Measurements from ENCODE around the gene HIPK3.

Gene HIPK3

DNA sequence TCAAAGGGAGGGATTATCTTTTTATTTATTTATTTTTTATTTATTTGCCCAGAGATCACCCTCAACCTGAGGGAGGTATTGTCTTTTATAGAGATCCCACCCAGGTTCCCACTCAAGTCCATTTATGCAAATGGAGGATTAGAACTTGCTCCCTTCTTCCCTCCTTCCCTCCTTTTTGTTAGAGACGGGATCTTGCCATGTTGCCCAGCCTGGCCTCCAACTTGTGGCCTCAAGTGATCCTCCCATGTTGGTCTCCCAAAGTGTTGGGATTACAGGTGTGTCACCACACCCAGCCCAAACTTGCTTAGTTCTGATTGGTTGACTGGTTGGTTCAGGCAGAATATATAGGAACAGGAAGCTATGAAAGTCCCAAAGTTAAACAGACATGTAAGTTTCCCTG is 51.9 kb downstream of the HIPK3 start:
- no peak for DNase-seq

DNA sequence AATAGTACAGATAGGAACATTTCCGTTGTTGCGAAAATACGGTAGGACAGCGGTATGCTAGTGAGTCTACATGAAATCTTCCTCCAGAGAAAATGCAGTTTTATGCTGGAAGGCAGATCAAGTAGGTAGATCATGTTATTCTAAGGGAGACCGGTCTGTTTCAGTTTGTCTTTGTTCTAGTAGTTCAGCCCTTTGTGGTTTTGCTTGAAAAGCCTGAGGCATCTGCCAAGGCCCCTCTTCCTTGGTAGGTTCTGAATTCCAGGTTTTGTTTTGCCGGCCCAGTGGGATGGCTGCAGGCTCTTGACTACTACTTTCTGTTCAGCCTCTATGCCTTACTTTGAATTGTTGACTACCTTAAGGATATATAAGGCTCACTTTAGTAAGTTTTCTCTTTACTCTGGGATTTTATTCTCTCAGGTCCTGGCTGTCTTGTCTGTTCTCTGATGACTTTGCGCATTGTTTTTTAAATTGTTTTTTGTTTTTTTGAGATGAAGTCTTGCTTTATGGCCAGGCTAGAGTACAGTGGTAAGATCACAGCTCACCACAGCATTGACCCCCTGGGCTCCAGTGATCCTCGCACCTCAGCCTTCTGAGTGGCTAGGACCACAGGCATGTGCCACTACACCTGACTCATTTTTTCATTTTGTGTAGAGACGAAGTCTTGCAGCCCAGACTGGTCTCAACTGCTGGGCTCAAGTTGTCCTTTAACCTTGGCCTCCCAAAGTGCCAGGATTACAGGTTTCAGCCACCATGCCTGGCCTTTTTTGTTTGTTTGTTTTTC is 53.7 kb downstream of the HIPK3 start:
- no peak for DNase-seq

DNA sequence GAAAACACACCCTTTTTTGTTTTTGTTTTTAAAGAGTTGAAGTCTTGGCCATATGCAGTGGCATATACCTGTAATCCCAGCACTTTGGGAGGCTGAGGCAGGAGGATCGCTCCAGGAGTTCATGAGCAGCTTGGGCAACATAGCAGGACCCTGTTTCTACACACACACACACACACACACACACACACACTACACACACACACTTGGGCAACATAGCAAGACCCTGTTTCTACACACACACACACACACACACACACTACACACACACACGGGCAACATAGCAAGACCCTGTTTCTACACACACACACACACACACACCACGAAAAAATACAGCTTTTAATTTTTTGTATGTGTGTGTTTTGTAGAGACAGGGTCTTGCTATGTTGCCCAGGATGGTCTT is 54.5 kb downstream of the HIPK3 start:
- DNase-seq = no peak

DNA sequence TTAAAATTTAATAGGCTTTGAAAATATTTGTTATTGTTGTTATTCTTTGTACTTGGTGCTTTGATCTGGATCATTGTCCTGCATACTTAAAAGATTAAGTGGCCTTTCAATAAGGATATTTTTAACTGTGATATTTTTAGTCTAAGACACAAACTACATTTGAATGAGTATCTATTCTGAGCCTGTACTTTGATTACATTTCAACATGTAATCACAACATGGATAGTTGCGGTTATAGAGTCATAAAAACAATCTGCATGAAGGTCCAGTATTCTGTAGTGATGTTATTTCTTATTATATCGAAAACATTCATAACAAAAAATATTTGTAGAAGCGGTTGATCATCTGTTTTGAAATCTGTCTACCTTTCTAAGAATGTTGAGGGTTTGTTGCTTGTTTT is 58.6 kb downstream of the HIPK3 start:
- no peak for DNase-seq

DNA sequence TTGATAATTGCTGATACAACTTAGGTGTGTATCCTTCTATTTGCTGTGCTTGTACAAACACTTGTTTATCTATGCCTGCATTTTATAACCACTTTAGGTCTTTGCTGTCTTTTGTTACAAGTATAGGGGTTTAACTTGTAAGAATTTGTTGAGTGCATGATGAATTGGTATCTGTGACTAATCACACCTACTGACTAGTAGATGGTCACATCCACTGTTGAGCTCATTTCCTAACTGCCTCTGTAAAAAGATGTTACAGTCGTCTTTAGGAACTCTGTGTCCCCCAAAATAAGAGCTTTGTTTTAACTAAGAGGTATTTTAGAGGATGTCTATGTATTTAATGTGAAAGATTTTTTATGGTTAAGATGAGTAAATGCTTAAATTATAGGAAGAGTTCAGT is 60.5 kb downstream of the HIPK3 start:
- no peak for DNase-seq

DNA sequence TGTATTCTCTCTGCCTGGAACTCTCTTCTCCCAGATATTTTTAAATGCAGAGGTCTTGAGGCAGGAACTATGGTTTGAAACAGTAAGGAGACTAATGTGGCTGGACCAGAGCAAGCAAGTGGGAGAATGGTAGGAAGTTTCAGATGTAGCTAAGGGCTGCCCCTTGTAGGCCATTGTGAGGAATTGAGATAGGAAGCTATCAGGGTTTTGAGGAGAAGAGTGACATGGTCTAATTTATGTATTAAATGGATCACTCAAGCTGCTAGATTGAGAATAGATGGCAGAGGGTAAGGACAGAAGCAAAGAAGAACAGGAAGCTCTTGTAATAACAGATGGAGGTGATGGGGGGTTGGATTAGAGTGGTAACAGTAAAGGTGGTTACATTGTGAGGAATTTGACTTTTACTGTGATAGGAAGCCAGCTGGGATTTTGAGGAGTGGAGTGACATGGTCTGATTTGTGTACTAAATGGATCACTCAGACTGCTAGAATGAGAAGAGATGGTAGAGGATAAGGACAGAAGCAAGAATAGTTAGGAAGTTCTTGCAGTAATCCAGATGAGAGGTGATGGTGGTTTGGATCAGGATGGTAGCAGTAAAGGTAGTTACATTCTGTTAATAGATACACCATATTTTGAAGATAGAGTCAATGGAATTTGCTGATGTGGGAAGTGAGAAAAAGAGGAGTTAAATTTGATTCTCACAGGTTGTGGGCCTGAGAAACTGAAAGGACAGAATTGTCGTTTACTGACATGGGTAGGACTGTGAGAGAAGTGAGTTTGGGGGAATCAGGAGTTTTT is 63.0 kb downstream of the HIPK3 start:
- DNase-seq = no peak

DNA sequence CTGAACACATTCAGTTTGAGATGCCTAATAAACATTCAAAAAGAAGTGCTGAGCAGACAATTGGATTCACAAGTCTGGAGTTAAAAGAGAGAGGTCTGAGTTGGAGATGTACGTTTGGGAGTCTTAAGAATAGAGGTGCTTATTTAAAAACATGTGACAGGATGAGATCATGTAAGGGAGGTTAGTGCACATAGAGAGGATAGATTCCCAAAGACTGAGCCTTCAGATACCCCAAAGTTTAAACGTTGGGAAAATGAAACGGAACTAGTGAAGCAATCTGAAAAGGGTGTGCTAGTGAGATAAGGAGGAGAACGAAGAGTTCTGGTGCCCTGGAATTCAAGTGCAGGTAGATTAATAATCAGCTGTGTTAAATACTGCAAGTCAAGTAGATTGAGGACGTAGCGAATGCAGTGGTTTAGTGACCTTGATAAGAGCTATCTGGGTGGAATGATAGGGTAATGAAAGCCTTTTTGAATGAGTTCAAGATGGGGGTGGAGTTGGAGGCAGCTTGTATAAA is 63.7 kb downstream of the HIPK3 start:
- DNase-seq = no peak

DNA sequence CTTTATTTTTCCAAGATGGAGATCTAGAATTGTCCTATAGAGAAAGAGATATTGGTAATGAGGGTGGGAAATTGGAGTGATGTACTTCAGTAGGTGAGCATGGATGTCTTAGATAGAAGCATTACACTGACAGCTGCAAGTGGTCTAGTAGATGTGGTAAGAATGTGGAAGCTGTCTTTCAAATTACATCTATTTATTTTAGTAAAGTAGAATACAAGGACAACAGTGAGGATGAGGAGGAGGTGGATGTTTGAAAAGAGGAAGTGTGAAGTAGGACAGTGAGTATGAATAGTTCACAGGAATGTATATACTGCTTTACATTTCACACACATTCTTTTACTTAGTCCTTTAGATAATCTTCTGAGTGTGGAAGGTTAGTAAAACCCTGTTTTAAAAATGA is 64.2 kb downstream of the HIPK3 start:
- no peak for DNase-seq

DNA sequence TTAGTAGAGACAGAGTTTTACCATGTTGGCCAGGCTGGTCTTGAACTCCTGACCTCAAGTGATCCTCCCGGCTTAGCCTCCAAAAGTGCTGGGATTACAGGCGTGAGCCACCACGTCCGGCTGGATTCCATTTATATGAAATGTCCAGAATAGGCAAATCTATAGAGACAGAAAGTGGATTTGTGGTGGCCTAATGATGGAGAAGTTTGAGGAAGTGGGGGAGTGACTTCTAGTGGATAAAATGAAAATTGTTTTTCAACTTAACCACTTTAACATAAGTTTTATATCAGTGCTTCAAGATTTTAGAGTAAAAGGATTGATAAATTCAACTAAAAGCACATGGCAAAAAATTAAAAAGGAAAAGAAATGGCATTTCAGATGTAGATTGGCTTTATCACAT is 66.2 kb downstream of the HIPK3 start:
- DNase-seq = no peak

DNA sequence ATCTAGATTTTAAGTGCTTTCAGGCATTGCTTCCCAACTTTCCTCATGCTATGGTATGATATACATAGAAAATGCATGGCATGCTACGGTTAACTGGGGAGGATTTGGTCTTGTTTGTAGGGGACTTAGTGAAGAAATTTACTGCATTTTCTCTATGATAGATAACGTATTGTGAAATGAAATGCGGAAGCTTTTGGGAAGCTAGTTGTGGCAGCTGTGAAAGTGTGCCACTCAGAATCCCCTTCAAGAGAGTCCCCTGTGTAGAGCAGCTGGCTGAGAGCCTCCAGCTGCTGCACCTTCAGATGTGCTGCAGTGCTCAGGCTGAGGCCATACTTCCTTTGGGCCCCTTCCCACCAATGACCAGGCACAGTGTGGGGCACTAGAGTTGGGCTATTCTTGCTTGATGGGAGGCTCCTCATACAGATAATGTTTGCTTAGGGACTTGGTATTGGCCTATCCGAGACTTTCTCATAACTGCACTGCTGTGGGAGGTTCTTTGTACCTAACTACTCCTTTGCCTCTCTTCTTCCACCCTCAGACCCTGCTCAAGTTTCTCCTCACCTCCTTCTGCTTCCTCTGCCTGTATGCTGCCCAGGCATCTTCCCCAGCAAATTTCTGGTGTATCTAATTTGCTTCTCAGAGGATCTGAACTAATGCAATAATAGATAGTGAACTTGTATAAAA is 67.3 kb downstream of the HIPK3 start:
- no peak for DNase-seq

DNA sequence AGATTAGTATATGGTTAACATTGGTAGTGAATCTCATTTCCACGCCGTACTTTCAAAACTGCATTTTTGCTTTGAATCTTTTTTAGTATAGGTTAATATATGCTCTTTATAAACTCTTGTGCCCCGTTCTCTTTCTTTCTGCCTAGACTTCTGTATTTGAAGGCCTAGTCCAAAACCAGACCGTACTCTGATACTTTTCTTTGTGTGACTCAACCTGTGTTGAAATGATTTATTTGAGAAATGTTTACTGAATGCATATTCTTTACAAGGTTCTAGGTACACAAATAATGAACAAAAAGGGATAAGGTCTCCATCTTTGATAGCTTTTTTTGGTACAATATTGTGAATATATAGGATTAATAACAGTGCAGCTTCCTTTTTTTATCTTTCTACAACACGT is 68.3 kb downstream of the HIPK3 start:
- no peak for DNase-seq

DNA sequence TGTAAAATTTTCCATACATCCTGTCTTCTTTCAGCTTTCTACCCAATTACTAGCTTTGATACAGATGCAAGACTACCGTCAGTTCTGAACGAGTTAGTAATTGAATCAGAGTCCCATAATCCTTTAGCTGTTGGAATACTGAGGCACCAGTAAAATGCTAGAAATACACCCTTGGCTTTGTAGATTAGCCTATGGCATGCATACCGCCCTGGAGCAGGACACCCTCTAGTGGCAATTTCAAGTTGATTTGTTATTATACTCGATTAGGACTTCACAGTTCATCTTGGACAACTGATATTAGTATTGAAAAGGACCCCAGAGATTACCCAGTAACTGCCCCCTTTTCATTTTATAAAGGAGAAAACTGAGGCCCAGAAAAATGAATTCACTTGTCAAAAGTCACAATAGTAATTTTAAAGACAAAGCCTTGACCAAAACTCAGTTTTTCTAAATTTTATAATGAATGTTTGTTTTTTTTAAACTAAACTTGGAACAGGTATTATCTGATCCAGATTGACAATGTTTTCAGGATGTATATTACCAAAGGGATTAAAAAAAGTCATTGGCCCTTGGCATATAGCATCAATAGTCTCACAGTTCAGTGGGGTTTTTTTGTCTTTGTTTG is 72.6 kb downstream of the HIPK3 start:
- peak; percentile 49 for DNase-seq

DNA sequence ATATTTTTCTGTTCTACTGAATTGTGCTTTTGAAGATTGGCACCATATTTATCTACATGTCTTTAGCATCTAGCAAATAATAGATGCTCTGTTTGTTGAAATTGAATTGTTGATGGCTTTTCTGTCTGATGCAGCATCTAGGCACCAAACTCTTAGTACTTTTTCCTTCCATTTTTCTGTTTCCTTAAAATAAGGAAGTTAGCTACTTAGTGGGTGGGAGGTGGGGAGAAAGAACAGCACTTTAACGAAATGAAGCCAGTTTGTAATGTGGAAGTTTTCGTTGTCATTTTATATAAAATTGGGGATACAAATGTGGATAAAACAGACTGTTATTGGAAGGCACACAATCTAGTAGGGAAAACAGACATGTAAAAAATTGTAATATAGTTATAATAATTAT is 76.6 kb downstream of the HIPK3 start:
- DNase-seq = no peak

DNA sequence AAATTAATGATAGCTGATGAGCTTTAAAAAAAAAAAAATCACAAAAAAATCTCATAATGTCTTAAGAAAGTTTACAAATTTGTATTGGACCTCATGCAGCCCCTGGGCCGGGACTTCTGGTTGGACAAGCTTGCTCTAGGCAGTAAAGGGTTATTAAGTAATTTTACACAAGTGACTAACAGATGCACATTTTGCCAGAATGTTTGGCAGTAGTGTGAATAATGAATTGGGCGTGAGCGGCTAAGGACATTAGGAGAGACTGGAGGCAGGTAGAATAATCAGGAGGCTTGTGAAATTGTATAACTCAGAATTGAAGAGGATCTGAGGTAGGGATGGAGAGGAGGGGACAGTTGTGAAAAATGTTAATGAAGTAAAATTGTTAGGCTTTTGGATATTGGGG is 77.4 kb downstream of the HIPK3 start:
- no peak for DNase-seq

DNA sequence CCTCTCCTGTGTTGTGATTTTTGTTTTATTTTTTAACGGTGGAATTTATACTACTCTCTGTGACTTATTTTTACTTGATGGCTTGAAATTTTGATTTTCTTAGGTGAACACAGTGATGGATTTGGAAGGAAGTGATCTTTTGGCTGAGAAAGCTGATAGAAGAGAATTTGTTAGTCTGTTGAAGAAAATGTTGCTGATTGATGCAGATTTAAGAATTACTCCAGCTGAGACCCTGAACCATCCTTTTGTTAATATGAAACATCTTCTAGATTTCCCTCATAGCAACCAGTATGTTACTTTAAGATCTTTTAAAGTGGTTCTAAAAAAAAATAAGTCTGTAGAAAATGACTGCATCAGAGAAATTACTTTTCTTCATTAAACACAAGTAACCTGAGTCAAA is 82.1 kb downstream of the HIPK3 start:
- DNase-seq = no peak

DNA sequence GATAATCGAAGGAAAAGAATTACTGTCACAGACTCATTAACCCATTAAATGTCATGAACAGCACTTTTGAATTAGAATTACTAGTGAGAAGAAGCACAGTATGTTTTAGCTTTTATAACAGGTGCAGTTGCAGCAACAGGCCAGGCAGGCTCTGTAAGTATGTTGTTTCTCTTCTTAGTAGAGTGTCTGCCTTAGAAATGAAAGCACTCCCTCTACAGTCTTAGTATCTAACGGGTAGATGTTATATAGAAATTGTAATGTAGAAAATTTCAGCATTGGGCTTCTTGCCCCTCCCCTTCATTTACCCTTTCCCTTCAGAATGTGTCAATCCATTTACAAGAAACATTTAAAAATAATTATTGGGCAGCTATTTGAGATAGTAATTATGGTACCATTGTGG is 87.4 kb downstream of the HIPK3 start:
- no peak for DNase-seq

DNA sequence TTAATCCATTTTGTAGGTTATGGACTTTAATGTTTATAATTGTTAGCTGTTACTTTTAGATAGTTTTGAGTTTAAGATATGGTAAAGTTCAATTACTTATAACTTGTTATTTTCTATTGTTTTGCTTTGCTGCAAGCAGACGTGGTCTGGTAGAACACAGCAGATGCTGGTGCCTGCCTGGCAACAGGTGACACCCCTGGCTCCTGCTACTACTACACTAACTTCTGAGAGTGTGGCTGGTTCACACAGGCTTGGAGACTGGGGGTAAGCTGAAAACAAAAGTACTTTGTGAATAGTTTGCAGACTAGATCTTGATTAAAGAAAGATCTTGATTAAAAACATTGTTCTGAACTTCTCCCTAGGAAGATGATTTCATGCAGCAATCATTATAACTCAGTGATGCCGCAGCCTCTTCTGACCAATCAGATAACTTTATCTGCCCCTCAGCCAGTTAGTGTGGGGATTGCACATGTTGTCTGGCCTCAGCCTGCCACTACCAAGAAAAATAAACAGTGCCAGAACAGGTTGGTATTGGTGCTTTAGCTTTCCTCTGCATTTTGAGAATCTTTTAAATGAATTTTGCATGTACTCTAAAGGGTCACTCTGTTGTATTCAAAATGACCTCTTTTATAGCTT is 90.4 kb downstream of the HIPK3 start:
- DNase-seq = no peak

DNA sequence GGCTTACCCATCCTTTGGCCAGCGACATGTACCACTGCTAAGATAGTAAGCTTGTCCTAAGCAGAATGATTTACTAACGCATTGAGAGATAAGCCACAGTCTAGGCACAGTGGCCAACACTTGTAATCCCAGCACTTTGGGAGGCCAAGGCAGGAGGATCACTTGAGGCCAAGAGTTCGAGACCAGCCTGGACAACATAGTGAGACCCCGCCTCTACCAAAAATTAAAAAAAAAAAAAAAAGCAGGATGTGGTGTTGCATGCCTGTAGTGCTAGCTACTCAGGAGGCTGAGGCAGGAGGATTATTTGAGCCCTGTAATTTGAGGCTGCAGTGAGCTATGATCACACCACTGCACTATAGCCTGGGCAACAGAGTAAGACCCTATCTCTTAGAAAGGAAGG is 93.1 kb downstream of the HIPK3 start:
- no peak for DNase-seq

DNA sequence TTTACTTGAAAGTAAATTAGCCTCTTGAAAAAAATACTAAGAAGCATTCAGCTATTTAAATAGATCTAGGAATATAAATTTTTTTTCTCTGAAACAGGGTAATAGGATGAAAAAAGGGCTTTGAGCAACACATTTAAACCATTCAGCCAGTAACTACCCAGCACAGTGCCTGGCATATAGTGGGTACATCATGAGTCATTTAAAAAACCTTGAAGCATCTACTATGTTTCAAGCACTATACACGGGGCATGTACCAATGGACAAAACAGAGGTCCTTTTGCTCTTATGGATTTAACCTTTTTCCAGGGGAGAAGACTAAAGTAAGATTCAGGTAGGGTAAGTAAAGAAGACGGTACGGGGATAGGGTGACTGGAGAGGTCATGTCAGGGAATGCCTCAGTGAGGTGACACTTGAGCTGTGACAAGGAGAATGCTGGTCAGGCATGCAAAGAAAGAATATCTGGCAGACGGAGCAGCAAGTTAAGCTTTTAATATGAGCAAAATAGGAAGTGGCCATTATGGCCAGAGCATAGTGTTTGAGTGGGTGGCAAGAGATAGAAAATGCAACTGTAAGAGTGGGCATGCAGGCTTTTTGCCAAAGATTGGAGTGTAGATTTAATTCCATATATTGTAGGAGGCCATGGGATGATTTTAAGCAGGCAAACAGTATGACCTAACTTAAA is 101.1 kb downstream of the HIPK3 start:
- no peak for DNase-seq

DNA sequence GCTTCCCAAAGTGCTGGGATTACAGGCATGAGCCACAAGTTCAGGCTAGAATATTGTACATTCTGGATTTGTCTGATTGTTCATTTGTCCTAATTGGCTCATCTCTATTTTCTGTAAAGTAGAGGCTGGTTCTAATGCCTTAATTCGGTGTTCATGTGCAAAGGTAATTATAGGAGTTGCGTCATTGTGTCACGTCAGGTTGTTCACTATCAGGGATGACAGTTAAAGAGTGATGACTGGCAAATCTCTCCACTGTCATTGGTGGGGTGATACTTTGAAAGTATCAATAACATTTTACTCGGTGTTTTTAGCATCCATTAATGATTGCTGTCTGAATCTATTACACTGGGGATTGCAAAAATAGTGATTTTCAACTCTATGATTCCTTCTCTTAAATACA is 103.5 kb downstream of the HIPK3 start:
- no peak for DNase-seq

DNA sequence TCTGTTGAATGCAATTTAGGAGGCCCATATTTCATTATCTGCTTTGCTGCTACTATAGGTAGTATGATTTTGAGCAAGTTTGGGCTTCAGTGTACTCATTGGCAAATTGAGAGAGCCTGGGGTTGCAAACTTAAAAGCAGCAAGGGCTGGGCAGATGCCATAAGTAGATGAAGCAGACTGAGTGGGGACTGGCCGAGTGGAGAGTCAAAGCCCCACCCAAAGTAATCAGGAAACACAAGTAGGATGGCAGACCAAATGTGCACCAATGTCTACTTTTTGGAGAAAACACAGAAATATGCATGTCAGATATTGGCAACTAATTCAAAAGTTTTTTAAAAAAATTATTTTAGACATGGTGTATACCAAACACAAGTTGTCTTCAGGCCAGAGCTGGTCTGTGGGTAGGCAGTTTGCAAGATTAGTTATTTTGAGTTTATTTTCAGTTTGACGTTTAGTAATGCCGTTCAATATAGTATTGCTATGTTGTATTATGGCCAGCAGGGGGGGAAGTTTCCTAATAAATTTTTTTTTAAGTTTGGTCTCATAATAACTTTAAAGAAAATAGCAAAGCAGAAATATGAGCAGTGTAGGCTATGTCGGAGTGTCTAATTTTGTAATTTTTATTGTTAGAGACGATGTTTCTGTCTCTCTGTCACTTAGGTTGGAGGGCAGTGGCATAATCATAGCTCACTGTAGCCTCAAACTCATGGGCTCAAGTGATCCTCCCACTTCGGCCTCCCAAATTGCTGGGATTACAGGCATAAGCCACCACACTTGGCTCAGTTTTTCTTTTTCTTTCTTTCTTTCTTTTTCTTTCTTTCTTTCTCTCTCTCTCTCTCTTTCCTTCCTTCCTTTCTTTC is 105.1 kb downstream of the HIPK3 start:
- DNase-seq = no peak
